ENCODE measurements around the gene WDR82.

Gene WDR82

DNA sequence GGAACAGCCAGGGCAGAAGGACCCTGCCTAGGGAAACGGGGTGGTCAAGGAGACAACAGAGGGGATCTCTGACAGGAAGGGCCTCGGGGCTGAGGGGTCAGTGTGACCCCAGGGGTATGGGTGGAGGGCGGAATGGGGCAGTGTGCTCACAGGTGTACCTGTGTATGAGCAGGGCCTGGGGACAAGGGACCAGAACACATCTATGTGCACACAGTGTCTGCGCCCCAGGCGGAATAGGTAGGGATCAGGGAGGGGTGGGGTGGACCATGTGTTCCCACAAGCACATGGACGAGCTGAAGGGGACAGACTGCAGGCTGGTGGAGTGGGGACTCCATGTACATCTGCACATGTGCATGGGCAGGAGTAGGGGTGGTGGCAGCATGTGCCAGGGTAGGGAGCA, 48.0 kb downstream of the WDR82 start:
- peaks cover 6% of the 10 kb centered on the region for H3K36me3 Mint-ChIP-seq (ENCODE audit: low read depth)
- H3K4me1 Mint-ChIP-seq: no peaks in the 10 kb centered on the region
- no peak overlapping the region for H3K4me3 Mint-ChIP-seq
- no peaks in the 10 kb centered on the region for H3K9me3 Mint-ChIP-seq
- TF ChIP-seq, protein P1, sequence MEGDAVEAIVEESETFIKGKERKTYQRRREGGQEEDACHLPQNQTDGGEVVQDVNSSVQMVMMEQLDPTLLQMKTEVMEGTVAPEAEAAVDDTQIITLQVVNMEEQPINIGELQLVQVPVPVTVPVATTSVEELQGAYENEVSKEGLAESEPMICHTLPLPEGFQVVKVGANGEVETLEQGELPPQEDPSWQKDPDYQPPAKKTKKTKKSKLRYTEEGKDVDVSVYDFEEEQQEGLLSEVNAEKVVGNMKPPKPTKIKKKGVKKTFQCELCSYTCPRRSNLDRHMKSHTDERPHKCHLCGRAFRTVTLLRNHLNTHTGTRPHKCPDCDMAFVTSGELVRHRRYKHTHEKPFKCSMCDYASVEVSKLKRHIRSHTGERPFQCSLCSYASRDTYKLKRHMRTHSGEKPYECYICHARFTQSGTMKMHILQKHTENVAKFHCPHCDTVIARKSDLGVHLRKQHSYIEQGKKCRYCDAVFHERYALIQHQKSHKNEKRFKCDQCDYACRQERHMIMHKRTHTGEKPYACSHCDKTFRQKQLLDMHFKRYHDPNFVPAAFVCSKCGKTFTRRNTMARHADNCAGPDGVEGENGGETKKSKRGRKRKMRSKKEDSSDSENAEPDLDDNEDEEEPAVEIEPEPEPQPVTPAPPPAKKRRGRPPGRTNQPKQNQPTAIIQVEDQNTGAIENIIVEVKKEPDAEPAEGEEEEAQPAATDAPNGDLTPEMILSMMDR (IDR thresholded peaks at IDR 0.05; ENCODE audit: unreplicated experiment in 3 of 3): no peak
- no peak overlapping the region for H3K27ac Mint-ChIP-seq
- peaks cover 6% of the 10 kb centered on the region for H3K27me3 Mint-ChIP-seq (ENCODE audit: low read depth)

DNA sequence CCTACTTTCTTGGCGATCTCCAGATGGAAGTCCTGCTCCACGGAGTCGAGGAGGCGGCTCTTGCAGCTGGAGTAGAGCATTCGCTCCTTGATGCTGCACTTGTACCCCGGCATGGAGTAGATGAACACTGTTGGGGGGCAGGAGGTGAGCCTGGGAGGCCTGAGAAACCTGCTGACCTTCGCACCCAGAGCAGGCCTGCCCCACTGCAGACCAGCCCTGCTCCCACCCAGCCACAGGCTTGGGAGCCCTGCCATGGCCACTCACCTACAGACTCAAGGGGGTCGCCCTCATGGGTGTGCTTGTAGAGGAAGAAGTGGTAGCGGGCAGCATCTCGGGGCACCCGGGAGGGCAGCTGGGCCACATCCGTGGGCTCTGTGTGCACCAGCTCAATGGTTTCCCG, 48.8 kb downstream of the WDR82 start:
- Mint-ChIP-seq H3K4me3 (no peak overlapping the region), H3K4me1 (no peaks in the 10 kb centered on the region), H3K27me3 (ENCODE audit: low read depth) (peaks cover 6% of the 10 kb centered on the region), H3K27ac (no peak overlapping the region), H3K9me3 (no peaks in the 10 kb centered on the region), H3K36me3 (ENCODE audit: low read depth) (peaks cover 6% of the 10 kb centered on the region)
- TF ChIP-seq, protein P1 (IDR thresholded peaks at IDR 0.05; ENCODE audit: unreplicated experiment in 3 of 3): no peak

GRCh38 chr3:52228751-52229291, 49.6 kb downstream of the WDR82 start:
- H3K27me3 Mint-ChIP-seq (ENCODE audit: low read depth): peaks cover 6% of the 10 kb centered on the region
- H3K4me3 Mint-ChIP-seq: no peak overlapping the region
- peaks cover 6% of the 10 kb centered on the region for H3K36me3 Mint-ChIP-seq (ENCODE audit: low read depth)

DNA sequence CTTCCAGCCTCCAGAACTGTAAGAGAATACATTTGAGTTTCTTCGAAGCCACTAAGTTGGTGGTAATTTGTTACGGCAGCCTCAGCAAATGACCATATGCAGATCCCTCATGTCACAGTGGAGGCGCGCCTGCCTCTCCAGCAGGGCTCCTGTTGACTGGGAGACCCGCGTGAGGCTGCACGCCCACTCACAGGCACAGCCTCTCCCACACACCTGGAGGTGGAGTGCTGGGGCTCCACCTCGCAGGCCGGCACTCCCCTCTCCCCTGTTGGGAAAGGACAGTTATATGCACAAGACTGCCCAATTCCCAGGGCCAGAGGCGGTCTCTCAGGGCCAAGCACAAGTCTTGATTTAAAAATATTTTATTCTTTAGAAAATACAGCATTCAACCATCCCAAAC, 50.2 kb downstream of the WDR82 start:
- no peak overlapping the region for H3K4me3 Mint-ChIP-seq
- H3K27ac Mint-ChIP-seq: peak overlapping the region in 1 of 3 experiments; percentile 42
- H3K27me3 Mint-ChIP-seq (ENCODE audit: low read depth): peaks cover 6% of the 10 kb centered on the region
- peaks cover 6% of the 10 kb centered on the region for H3K36me3 Mint-ChIP-seq (ENCODE audit: low read depth)
- TF ChIP-seq, protein P1 (IDR thresholded peaks at IDR 0.05; ENCODE audit: unreplicated experiment in 3 of 3): no peak
- H3K9me3 Mint-ChIP-seq: no peaks in the 10 kb centered on the region
- H3K4me1 Mint-ChIP-seq: no peaks in the 10 kb centered on the region

More at GRCh38 chr3:52228751-52229291, 49.6 kb downstream of the WDR82 start:
- Mint-ChIP-seq H3K9me3 (no peaks in the 10 kb centered on the region), H3K27ac (no peak overlapping the region), H3K4me1 (no peaks in the 10 kb centered on the region)
- TF ChIP-seq, protein P1 (IDR thresholded peaks at IDR 0.05; ENCODE audit: unreplicated experiment in 3 of 3): no peak

DNA sequence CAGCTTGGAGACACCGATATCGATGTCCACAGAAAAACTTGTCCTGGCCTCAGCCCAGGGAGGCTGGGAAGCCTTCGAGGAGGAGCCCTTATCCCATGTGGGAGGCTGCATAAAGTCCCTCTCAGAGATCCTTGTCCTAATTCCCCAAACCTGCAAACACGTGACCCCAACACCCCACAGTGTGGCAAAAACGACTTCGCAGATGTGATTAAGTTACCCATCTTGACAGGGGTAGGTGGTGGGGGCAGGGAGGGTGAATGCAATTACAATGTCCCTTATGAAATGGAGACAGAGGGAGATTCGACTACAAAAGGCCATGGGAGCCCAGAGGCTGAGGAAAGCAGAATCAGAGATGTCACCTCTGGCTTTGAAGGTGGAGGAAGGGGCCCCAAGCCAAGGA, 50.7 kb downstream of the WDR82 start:
- TF ChIP-seq, protein P1 (IDR thresholded peaks at IDR 0.05; ENCODE audit: unreplicated experiment in 3 of 3): no peak
- Mint-ChIP-seq H3K9me3 (no peaks in the 10 kb centered on the region), H3K4me1 (no peaks in the 10 kb centered on the region), H3K4me3 (no peak overlapping the region), H3K27ac (peak overlapping the region in 1 of 3 experiments; percentile 42), H3K36me3 (ENCODE audit: low read depth) (peaks cover 6% of the 10 kb centered on the region), H3K27me3 (ENCODE audit: low read depth) (peaks cover 6% of the 10 kb centered on the region)

- no peaks in the 10 kb centered on the region for H3K9me3 Mint-ChIP-seq
- H3K27me3 Mint-ChIP-seq (ENCODE audit: low read depth): peaks cover 7% of the 10 kb centered on the region
- no peak overlapping the region for H3K27ac Mint-ChIP-seq
- no peak overlapping the region for H3K4me3 Mint-ChIP-seq
- TF ChIP-seq, protein P1 (IDR thresholded peaks at IDR 0.05; ENCODE audit: unreplicated experiment in 3 of 3): no peak
- peaks cover 6% of the 10 kb centered on the region for H3K36me3 Mint-ChIP-seq (ENCODE audit: low read depth)
- no peaks in the 10 kb centered on the region for H3K4me1 Mint-ChIP-seq
These were observed 51.3 kb downstream of the WDR82 start for GRCh38 chr3:52227117-52227516.

Data from nephron (organoid).